ENCODE results near the gene GPATCH8.
"Not testable (repeated sequence)": the region's sequence is repeated elsewhere in the genome, so short reads cannot be mapped to it uniquely, and the experiment has no call there.

The GPATCH8 gene

DNA sequence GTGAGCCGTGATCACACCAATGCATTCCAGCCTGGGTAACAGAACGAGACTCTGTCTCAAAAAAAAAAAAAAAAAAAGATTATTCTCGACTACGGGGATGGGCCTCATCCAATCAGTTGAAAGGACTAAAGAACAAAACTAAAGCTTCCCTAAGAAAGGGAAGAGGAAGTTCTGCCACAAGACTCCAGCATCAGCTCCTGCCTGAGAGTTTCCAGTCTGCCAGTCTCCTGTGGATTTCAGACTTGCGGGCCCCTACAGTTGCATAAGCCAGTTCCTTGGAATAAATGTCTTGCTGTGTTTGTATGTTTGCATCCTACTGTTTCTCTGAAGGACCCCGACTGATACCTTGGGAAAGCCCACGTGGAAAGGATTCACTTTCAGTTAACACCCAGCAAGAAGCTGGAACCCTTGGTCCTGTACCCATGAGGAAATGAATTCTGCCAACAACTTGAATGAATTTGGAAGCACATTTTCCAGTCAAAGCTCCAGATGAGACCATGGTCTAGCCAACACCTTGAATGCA lies 27.8 kb upstream of the GPATCH8 start:
- no peak overlapping the region for H3K4me3 ChIP-seq
- H3K27ac ChIP-seq: no peak overlapping the region

DNA sequence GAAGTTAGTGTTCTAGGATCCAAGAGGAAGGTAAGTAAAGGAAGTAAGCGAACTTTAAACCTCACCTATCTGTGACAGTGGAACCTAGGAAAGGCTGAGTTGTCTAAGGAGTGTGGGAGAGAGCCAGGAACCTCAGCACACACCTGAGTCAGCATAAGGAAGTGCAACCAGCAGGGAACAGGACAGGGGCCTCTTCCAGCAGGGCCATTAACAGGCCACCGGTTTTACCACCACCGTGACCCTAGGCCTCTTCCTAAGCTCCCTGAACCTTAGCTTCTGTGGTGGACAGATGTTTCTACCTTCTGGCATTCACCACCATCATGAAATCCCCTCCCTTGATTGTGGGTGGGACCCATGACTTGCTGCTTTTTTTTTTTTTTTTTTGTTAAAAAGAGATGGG lies 26.7 kb upstream of the GPATCH8 start:
- H3K4me3 ChIP-seq: no peak overlapping the region

DNA sequence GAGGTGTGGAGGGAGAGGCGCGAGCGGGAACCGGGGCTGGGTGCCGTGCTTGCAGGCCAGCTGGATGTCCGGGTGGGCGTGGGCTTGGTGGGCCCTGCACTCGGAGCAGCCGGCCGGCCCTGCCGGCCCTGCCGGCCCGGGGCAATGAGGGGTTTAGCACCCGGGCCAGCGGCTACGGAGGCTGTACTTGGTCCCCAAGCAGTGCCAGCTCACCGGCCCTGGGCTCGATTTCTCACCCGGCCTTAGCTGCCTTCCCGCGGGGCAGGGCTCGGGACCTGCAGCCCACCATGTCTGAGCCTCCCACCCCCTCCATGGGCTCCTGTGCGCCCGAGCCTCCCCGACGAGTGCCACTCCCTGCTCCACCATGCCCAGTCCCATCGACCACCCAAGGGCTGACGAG lies 24.7 kb upstream of the GPATCH8 start:
- no peak overlapping the region for H3K27ac ChIP-seq
- H3K4me3 ChIP-seq: no peak overlapping the region

More for the DNA sequence above, 26.7 kb upstream of the GPATCH8 start:
- H3K27ac ChIP-seq: no peak overlapping the region

DNA sequence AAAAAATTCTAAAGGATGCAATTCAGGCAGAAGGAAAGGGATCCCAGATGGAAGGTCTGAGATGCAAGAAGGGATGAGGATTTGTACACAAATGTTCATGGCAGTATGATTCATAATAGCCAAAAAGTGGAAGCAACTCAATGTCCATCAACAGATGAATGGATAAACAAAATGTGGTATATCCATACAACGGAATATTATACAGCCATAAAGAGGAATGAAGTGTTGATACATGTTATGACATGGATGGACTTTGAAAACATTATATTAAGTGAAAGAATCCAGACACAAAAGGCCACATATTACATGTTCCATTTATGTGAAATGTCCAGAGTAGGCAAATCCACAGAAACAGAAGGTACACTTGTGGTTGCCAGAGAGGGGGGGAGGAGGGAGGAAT lies 23.9 kb upstream of the GPATCH8 start:
- H3K4me3 ChIP-seq: no peak overlapping the region
- H3K27ac ChIP-seq: no peak overlapping the region

GRCh38 chr17:44523672-44523972 lies 20.4 kb upstream of the GPATCH8 start:
- no peak overlapping the region for H3K4me3 ChIP-seq
- no peak overlapping the region for H3K27ac ChIP-seq

DNA sequence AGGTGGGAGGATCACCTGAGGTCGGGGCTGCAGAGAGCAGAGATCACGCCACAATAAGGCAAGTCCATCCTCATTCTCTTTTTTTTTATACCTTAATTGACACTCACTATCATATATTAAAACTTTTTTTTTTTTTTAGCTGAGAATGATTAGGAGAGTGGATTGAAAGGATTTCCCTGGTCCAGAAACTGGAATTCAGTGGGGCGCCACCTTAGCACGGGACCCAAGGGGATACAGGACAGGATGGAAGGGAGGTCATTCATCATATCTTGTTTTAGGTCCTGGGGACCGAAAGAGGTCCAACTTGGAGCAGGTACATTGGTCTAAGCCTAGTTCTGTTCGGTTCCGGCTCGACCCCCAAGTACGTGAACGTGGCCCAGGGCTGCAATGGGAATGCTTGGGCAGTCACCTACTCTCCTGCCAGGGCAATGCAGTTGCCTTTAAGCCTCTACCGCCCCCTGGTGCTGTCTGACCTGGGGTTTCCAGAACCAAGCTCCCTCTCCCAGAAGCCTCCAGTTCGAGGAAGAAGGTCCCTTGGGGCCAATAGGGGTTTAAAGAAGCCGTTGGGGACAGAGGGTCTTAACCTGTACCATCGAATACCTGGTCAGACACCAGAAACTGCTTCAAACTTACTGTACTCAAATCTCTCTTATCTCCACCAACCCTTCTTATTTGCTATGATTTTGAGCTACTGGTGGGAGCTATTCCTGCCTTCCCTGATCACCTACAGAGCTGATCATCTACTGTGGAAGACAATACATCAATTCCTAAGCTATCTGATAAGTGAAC lies 19.9 kb upstream of the GPATCH8 start:
- Histone ChIP-seq H3K4me3 (no peak overlapping the region), H3K27ac (no peak overlapping the region)

GRCh38 chr17:44518032-44518431 lies 14.8 kb upstream of the GPATCH8 start:
- no peak overlapping the region for H3K27ac ChIP-seq

GRCh38 chr17:44511241-44512134 lies 8.3 kb upstream of the GPATCH8 start:
- not testable (repeated sequence) for H3K27ac ChIP-seq, H3K4me3 ChIP-seq

More at GRCh38 chr17:44518032-44518431, 14.8 kb upstream of the GPATCH8 start:
- H3K4me3 ChIP-seq: no peak overlapping the region

- H3K4me3 ChIP-seq, H3K27ac ChIP-seq: not testable (repeated sequence)
Observed at GRCh38 chr17:44506939-44507604, 3.9 kb upstream of the GPATCH8 start.

DNA sequence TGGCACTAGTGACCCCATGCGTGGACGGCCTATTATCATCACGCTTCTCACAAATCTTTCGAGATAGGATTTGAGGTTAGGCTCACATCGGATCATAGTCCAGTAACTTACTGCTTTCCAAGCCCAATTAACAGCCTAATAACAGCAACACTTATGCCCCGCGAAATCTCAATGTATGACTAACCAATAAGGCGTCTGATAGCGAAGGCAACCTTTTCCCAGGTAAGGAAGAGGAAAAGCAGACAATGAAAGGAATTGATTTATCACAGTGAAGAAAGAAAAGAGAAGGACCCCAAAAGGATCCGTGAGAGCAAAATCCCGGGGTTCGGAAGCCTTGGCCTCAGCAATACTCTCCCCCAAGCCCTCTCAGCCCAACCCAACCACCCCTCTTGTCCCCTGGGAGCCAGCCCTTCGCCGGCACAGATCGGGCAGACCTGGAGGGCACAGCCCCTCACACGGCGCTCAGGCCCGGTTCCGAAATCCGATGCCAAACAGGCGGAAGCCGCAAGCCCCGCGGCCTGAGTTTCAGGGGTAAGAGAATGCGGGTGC lies 534 bp downstream of the GPATCH8 start:
- peak overlapping the region; percentile 58 to 95 (median 92) for H3K27ac ChIP-seq
- H3K4me3 ChIP-seq: peak overlapping the region; percentile 76 to 91 (median 83)

GRCh38 chr17:44501866-44502375 lies 1.3 kb downstream of the GPATCH8 start:
- Histone ChIP-seq H3K4me3 (peak overlapping the region; percentile 76 to 91 (median 83)), H3K27ac (peak overlapping the region in 5 of 21 experiments; percentile 87 to 95 (median 92))

DNA sequence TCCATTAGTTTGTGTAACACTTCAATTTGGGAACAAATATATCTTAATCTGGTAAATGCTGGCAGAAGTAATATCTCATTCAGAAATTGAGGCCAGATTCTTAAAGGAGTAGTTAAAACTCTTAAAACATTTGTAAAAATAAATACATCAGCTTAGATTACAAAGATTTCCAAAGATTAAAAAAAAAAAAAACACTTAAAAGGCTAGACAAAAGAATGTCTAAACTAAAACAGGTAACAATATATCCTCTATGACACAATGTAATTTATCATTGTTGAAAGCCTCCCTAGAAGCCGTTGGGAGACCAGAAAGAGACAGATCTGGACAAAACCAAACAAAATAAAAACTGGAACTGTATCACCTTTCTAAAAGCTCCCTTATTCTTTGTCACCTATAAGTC lies 3.5 kb downstream of the GPATCH8 start:
- no peak overlapping the region for H3K4me3 ChIP-seq

GRCh38 chr17:44496815-44497214 lies 6.4 kb downstream of the GPATCH8 start:
- H3K27ac ChIP-seq: peak overlapping the region in 2 of 21 experiments; percentile 5 to 14
- H3K4me3 ChIP-seq: no peak overlapping the region

More for the DNA sequence above, 3.5 kb downstream of the GPATCH8 start:
- no peak overlapping the region for H3K27ac ChIP-seq

GRCh38 chr17:44493339-44493738 lies 9.9 kb downstream of the GPATCH8 start:
- Histone ChIP-seq H3K4me3 (no peak overlapping the region), H3K27ac (no peak overlapping the region)

DNA sequence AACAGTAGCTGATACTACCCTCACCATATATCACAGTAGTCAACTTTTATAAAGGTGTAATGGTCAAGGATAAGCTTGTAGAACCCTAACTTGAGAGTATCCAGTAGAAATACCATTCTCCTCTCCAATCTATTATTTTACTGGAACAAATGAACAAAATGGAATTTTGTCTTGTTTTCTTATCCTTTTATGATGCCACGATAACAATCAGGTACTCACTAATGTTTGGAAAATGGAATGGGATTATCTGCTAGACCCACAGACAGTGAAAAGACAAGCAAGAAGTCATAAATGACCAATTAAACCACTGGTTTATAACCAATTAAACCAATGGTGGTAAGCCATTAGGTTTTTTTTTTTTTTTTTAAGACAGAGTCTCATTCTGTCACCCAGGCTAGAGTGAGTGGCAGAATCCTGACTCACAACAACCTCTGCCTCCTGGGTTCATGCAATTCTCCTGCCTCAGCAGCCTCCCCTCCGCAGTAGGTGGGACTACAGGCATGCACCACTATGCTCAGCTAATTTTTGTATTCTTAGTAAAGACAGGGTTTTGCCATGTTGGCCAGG lies 10.4 kb downstream of the GPATCH8 start:
- H3K27ac ChIP-seq: no peak overlapping the region
- no peak overlapping the region for H3K4me3 ChIP-seq

- Histone ChIP-seq H3K27ac (no peak overlapping the region), H3K4me3 (no peak overlapping the region)
Observed at GRCh38 chr17:44489581-44489980, 13.6 kb downstream of the GPATCH8 start.

GRCh38 chr17:44487170-44487569 lies 16.0 kb downstream of the GPATCH8 start:
- H3K4me3 ChIP-seq: no peak overlapping the region

GRCh38 chr17:44473367-44473766 lies 29.8 kb downstream of the GPATCH8 start:
- Histone ChIP-seq H3K27ac (no peak overlapping the region), H3K4me3 (no peak overlapping the region)

More at GRCh38 chr17:44487170-44487569, 16.0 kb downstream of the GPATCH8 start:
- no peak overlapping the region for H3K27ac ChIP-seq

DNA sequence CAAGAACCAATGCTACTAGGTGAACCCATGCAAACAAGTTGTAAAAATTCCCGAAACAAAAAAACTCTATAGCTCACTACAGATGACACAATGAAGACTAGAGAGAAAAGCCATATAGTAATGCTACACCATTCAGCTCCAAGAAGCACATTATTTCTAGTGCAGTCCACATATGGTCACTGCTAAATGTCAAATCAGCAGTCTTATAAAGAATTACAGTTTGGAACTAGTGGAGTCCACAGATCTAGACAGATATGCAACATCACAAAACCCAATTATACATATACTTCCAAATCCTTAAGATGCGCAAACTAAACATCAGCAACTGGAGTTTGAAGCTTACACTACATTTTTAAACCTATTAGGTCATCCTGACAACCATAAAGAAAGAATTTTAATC lies 33.5 kb downstream of the GPATCH8 start:
- no peak overlapping the region for H3K4me3 ChIP-seq
- no peak overlapping the region for H3K27ac ChIP-seq
